ENCODE results near the gene FKBP1B. TPM values are rescaled to one million over a fixed set of nuclear protein-coding genes. Genes with fewer than 3 reads are reported as not detected.

FKBP1B gene
- total RNA-seq, 1 donor from 2014 or later = 3.1 TPM

Other genes with a start within 250 kb of the FKBP1B start
- gene ATAD2B, start 122.6 kb upstream of the FKBP1B start, total RNA-seq = 6.9 TPM
- 21.2 TPM for gene UBXN2A, start 109.3 kb upstream of the FKBP1B start, total RNA-seq
- gene MFSD2B, start 39.7 kb upstream of the FKBP1B start, total RNA-seq = not detected
- gene WDCP, start 2.4 kb upstream of the FKBP1B start, total RNA-seq = 8.1 TPM
- gene SF3B6, start 26.6 kb downstream of the FKBP1B start, total RNA-seq = 53.7 TPM
- 17.2 TPM for gene TP53I3, start 35.1 kb downstream of the FKBP1B start, total RNA-seq
- gene PFN4, start 73.6 kb downstream of the FKBP1B start, total RNA-seq = 0.32 TPM
- 21.8 TPM for gene FAM228B, start 73.7 kb downstream of the FKBP1B start, total RNA-seq
- 0.22 TPM for gene FAM228A, start 125.3 kb downstream of the FKBP1B start, total RNA-seq